ENCODE data around the gene ATP6V0B. TPM values are rescaled to one million over a fixed set of nuclear protein-coding genes. Genes with fewer than 3 reads are reported as not detected.

ATP6V0B gene
- total RNA-seq, 4 donors from 2014 or later, result 71.2 to 229 (median 106) TPM

- TF ChIP-seq, protein P1, sequence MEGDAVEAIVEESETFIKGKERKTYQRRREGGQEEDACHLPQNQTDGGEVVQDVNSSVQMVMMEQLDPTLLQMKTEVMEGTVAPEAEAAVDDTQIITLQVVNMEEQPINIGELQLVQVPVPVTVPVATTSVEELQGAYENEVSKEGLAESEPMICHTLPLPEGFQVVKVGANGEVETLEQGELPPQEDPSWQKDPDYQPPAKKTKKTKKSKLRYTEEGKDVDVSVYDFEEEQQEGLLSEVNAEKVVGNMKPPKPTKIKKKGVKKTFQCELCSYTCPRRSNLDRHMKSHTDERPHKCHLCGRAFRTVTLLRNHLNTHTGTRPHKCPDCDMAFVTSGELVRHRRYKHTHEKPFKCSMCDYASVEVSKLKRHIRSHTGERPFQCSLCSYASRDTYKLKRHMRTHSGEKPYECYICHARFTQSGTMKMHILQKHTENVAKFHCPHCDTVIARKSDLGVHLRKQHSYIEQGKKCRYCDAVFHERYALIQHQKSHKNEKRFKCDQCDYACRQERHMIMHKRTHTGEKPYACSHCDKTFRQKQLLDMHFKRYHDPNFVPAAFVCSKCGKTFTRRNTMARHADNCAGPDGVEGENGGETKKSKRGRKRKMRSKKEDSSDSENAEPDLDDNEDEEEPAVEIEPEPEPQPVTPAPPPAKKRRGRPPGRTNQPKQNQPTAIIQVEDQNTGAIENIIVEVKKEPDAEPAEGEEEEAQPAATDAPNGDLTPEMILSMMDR (IDR thresholded peaks at IDR 0.05; ENCODE audit: low read depth), result no peak
These were observed 41.2 kb upstream of the ATP6V0B start, which contains the start of gene ARTN for GRCh38 chr1:43933386-43934100. ARTN (plus strand) TSS chr1:43933801; CDS start chr1:43935657, 1,856 bp downstream.

- TF ChIP-seq, protein P1 (IDR thresholded peaks at IDR 0.05; ENCODE audit: low read depth), result no peak
These were observed 40.4 kb upstream of the ATP6V0B start for GRCh38 chr1:43934101-43934985.

GRCh38 chr1:43934986-43935324 lies 39.8 kb upstream of the ATP6V0B start:
- TF ChIP-seq, protein P1 (IDR thresholded peaks at IDR 0.05; ENCODE audit: low read depth), result no peak

- TF ChIP-seq, protein P1 (IDR thresholded peaks at IDR 0.05; ENCODE audit: low read depth), result no peak
These were observed 38.9 kb upstream of the ATP6V0B start for GRCh38 chr1:43935711-43936427.

DNA sequence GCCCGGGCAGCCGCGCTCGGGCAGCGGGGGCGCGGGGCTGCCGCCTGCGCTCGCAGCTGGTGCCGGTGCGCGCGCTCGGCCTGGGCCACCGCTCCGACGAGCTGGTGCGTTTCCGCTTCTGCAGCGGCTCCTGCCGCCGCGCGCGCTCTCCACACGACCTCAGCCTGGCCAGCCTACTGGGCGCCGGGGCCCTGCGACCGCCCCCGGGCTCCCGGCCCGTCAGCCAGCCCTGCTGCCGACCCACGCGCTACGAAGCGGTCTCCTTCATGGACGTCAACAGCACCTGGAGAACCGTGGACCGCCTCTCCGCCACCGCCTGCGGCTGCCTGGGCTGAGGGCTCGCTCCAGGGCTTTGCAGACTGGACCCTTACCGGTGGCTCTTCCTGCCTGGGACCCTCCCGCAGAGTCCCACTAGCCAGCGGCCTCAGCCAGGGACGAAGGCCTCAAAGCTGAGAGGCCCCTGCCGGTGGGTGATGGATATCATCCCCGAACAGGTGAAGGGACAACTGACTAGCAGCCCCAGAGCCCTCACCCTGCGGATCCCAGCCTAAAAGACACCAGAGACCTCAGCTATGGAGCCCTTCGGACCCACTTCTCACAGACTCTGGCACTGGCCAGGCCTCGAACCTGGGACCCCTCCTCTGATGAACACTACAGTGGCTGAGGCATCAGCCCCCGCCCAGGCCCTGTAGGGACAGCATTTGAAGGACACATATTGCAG lies 38.2 kb upstream of the ATP6V0B start:
- TF ChIP-seq, protein P1 (IDR thresholded peaks at IDR 0.05; ENCODE audit: low read depth), result no peak

DNA sequence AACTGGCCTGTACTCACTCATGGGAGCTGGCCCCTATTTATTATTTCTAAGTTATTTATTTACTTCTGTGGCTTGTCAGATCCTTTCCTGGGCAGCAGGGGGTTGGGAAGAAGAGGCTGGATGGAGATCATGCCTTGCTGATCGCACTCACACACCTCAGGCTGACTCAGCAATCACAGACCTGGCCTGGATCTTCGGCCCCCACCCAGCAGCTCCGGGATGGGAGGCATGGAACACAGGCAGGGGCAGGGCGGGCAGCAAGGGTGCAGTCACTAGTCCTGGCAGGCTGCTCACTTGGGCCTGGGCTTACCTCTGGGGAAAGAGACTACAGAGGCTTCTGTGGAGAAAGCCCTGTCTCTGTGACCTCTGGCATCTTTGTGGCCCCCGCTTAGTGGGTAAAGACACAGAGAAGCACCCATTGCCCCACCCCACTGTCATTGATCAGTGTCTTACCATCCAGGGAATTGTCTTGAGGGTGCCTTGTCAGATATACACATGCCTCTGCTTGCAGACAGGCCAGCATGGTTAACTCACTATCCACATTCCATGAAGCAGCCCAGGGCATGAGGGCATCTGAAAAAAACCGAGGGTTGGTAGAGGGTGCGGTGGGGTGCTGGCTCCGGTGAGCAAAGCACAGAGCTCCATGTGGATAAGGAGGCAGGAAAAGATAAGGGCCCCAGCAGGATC lies 37.4 kb upstream of the ATP6V0B start:
- TF ChIP-seq, protein P1 (IDR thresholded peaks at IDR 0.05; ENCODE audit: low read depth), result no peak

All from subcutaneous adipose tissue (tissue), 4 donors.